Measurements from ENCODE around the gene KSR2.

DNA sequence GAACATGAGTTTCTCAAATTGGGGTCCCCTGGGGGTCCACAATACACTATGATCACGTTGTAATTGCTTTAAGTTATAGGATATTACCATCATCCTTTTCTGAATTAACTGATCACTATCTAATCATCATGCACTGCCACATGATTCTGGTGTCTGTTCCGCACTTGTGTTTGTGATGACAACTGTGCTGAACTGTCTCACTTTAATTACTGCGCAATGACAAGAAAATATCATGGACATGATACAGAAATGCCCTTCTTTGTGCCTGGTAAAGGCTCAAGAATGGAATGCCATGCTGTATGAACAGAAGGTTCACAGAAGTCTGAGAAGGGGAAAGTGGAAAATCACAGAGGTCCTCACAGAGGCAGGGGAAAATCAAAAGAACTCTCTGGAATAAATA, 541.6 kb downstream of the KSR2 start:
- no peak for TF ChIP-seq CTCF (IDR thresholded peaks at IDR 0.05)
- no peak for TF ChIP-seq POLR2A (IDR thresholded peaks at IDR 0.05)

Measured in testis (tissue), 2 donors.